Thoracic aorta (tissue), 2 donors: ENCODE data around the gene HMGCS2. TPM values are rescaled to one million over a fixed set of nuclear protein-coding genes. Genes with fewer than 3 reads are reported as not detected.

Experiments used
- ATAC-seq: fragments of 150-250 bp; one replicate; pipeline ENCODE4 v1.8.0; 2017; ENCODE audit warnings: low read depth; ENCODE audit not compliant: insufficient number of reproducible peaks, low FRiP score
- DNase-seq: peaks from one replicate; pipeline ENCODE4 v3.0.0-alpha.2; 2020; ENCODE audit warnings: low spot score
- H3K27ac ChIP-seq, 2 donors: fragments of 200-600 bp; sonication (generic); 1 replicate in 1 of 2; 2 replicates in 1 of 2; pipeline ENCODE4 v1.5.1; 2016; ENCODE audit warnings: mild to moderate bottlenecking in 2 of 2, moderate library complexity in 2 of 2
- H3K27me3 ChIP-seq: fragments of 200-600 bp; sonication (generic); replicated peaks from 2 replicates; pipeline ENCODE4 v1.6.0; 2016; ENCODE audit warnings: mild to moderate bottlenecking; ENCODE audit not compliant: insufficient read depth
- H3K36me3 ChIP-seq: fragments of 200-600 bp; sonication (generic); one replicate; pipeline ENCODE4 v1.5.1; 2016
- H3K4me1 ChIP-seq, 2 donors: fragments of 200-600 bp; sonication (generic); 1 replicate in 1 of 2; 2 replicates in 1 of 2; pipeline versions ENCODE4 v1.5.1 to v1.6.0; 2016; ENCODE audit warnings: low read depth in 2 of 2, mild to moderate bottlenecking in 1 of 2; ENCODE audit not compliant: control insufficient read depth in 1 of 2
- H3K4me3 ChIP-seq: fragments of 200-600 bp; sonication (generic); 2 replicates; pipeline ENCODE4 v1.5.1; 2016; ENCODE audit warnings: mild to moderate bottlenecking
- H3K9me3 ChIP-seq: fragments of 200-600 bp; sonication (generic); 2 replicates; pipeline ENCODE4 v1.5.1; 2016
- total RNA-seq, 2 donors: library from RNA; depleted of rRNA; stranded (reverse); fragments of >200 nt; gene quantifications; one replicate each; pipeline versions ENCODE4 v1.1.0 to v1.2.3, GENCODE V29; 2016
- TF ChIP-seq, protein P1 (sequence below): fragments of 200-600 bp; sonication (generic); IDR thresholded peaks from one replicate; pipeline ENCODE4 v1.5.1; 2019; ENCODE audit warnings: antibody characterized with exemption

The HMGCS2 gene
- total RNA-seq, 2 donors from 2014 or later: 1.8 TPM; not detected in 1

DNA sequence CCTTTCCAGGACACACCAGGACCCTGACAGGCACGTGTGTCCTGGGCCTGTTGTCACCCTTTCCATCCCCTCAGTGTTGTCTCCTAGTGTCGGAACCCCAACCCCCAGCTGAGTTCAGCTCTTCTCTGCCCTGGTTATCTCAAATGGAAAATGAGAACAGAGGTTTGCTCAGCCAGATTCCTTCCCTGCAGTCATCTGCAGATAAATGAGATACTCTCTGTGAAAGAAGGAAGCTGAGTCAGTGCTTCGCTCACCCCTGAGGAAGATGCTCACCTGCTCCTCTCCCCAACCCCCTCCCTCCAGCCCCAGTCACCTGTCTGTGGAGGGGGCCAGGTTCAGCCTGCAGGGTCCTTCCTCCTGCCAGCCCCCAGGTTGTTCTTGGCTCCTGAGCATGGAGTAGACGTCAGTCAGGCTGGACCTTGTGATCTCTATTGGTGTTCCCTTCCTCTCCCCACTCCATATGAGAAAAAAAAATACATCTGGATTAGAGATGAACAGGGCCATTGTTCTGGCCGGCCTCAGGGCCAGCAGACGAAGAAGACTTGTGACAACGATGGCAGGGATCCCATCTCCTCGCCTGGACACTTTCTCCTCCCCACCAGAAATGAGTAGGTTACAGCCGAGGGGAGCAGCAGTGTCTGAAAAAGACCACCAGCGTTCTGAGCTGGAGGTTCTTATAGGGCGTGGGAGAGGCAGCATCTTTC lies 36.1 kb downstream of the HMGCS2 start:
- Histone ChIP-seq H3K36me3 (peaks cover 12% of the 10 kb centered on the region), H3K4me3 (no peak overlapping the region), H3K4me1 (no peaks in the 10 kb centered on the region), H3K27ac (no peak overlapping the region), H3K27me3 (no peaks in the 10 kb centered on the region), H3K9me3 (no peaks in the 10 kb centered on the region)
- ATAC-seq (no peak), DNase-seq (no peak)
- TF ChIP-seq, protein P1, sequence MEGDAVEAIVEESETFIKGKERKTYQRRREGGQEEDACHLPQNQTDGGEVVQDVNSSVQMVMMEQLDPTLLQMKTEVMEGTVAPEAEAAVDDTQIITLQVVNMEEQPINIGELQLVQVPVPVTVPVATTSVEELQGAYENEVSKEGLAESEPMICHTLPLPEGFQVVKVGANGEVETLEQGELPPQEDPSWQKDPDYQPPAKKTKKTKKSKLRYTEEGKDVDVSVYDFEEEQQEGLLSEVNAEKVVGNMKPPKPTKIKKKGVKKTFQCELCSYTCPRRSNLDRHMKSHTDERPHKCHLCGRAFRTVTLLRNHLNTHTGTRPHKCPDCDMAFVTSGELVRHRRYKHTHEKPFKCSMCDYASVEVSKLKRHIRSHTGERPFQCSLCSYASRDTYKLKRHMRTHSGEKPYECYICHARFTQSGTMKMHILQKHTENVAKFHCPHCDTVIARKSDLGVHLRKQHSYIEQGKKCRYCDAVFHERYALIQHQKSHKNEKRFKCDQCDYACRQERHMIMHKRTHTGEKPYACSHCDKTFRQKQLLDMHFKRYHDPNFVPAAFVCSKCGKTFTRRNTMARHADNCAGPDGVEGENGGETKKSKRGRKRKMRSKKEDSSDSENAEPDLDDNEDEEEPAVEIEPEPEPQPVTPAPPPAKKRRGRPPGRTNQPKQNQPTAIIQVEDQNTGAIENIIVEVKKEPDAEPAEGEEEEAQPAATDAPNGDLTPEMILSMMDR: no peak

DNA sequence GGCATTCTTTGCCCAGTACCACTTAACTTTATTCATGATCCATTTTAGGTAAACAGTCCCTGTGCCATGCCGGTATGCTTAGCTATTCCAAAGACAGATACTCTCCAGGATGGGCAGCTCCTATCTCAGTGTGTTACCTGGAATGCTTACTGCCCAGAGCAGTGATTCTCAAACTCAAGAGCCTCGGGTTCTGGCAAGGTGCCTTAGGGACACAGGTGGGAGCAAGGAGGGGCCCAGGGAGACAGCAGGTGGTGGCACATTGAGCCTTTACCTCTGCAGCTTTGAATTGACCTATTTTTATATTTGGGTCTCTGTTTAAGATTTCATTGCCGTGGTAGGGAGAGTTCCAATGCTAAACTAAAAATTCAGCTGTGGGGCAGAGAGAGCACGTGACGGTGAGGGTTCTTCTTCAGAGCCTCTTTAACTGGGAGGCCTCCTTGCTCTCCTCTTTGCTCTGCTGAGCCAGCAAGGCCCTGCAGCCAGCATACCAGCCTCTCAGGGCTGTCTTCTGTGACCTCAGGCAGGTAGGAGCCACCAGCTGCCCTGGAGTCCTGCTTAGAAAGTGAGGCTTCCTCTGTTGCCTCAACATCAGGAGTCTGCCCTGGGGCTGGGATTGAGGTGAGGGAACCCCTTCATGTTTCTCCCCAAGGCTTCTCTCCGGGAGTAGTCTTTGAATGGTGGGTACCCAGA lies 36.8 kb downstream of the HMGCS2 start:
- Histone ChIP-seq H3K36me3 (peaks cover 16% of the 10 kb centered on the region), H3K27me3 (no peaks in the 10 kb centered on the region), H3K27ac (no peak overlapping the region), H3K9me3 (no peaks in the 10 kb centered on the region), H3K4me3 (no peak overlapping the region), H3K4me1 (no peaks in the 10 kb centered on the region)
- DNase-seq (no peak), ATAC-seq (no peak)
- TF ChIP-seq, protein P1: no peak

DNA sequence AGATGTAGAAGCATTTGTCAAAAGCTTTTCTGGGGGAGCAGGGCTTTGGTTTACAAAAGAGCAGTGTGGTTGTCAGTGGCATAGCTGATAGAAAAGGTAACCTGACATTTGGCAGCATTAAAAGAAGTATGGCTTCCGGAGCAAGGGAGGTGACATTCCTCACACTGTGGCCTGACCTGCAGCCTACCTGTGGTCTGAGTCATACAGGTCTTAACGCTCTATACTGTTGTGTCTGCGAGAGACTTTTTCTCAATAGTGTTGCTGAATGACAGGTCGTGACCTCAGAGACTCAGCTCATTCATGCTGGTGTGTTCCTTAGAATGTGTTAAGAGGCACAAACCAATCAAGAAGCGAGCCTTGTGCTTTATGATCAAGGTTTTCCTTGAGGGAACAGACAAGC lies 37.6 kb downstream of the HMGCS2 start:
- Histone ChIP-seq H3K9me3 (no peaks in the 10 kb centered on the region), H3K4me1 (no peaks in the 10 kb centered on the region), H3K4me3 (no peak overlapping the region), H3K27me3 (no peaks in the 10 kb centered on the region), H3K27ac (no peak overlapping the region), H3K36me3 (peaks cover 19% of the 10 kb centered on the region)
- ATAC-seq (no peak), DNase-seq (no peak)
- TF ChIP-seq, protein P1: no peak

DNA sequence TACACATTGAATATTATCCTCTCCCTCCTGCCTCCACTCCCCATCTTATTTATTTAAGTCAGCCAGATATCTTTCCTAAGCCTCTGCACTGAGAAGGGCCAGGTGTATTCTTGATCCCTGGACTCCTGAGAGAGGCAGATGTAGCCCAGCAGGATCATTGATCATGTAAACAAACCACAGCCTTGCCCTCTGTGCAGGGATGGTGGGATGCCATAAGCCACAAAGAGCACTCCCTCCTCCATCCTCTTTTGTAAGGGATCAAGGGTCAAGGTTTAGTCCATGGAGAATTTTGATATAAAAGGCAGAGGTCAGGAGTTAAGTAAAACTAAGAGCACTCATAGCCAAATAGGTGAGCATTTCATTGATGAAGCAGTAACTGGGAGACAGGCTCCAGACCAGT lies 39.7 kb downstream of the HMGCS2 start:
- no peak for DNase-seq
- Histone ChIP-seq H3K27me3 (no peaks in the 10 kb centered on the region), H3K4me3 (no peak overlapping the region), H3K27ac (no peak overlapping the region), H3K9me3 (no peaks in the 10 kb centered on the region), H3K36me3 (peaks cover 19% of the 10 kb centered on the region), H3K4me1 (no peaks in the 10 kb centered on the region)
- no peak for ATAC-seq
- TF ChIP-seq, protein P1: no peak

DNA sequence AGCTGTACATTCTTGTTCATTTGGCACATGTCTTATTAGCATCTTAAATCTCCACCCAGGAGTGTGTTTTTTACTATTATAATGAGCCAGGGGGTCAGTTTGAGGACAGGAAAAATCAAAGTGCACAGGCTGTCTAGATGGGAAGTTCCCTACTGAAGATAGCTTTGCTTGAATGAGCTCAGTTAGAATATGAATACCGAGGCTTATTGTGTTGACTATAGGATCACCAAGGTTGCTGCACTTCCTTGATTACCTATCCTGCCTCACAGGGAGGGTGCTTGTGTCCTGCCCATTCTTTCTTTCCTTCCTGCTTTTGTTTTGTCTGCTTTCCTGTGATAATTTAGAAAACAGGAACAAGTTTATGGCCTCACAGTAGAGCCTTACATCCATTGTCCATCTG lies 40.7 kb downstream of the HMGCS2 start:
- H3K9me3 ChIP-seq: no peaks in the 10 kb centered on the region
- H3K27me3 ChIP-seq: no peaks in the 10 kb centered on the region
- H3K27ac ChIP-seq: no peak overlapping the region
- H3K36me3 ChIP-seq: peaks cover 19% of the 10 kb centered on the region
- H3K4me1 ChIP-seq: no peaks in the 10 kb centered on the region
- ATAC-seq (no peak), DNase-seq (no peak)
- TF ChIP-seq, protein P1: no peak
- H3K4me3 ChIP-seq: no peak overlapping the region
